Type B pancreatic cell (in vitro differentiated cells): ENCODE data around the gene SMNDC1. TPM values are rescaled to one million over a fixed set of nuclear protein-coding genes. Genes with fewer than 3 reads are reported as not detected.
A peak's percentile ranks its signal among the peaks of the same experiment; 100 is the strongest.

ENCODE experiments used
- DNase-seq: peaks from one replicate; pipeline ENCODE4 v3.0.0; 2021; ENCODE audit warnings: mixed read lengths; ENCODE audit not compliant: unreplicated experiment; ENCODE audit errors: extremely low spot score
- H3K27ac Mint-ChIP-seq: 2 replicates; pipeline ENCODE4 v1.8.0; 2021; ENCODE audit warnings: mild to moderate bottlenecking, mixed read lengths
- H3K27me3 Mint-ChIP-seq: 2 replicates; pipeline ENCODE4 v1.8.0; 2021; ENCODE audit warnings: mixed read lengths
- H3K36me3 Mint-ChIP-seq: 2 replicates; pipeline ENCODE4 v1.8.0; 2021; ENCODE audit warnings: mixed read lengths
- H3K4me1 Mint-ChIP-seq: one replicate; pipeline ENCODE4 v1.8.0; 2021; ENCODE audit warnings: mixed read lengths; ENCODE audit not compliant: unreplicated experiment
- H3K4me3 Mint-ChIP-seq: 2 replicates; pipeline ENCODE4 v1.8.0; 2021; ENCODE audit warnings: mild to moderate bottlenecking, mixed read lengths
- H3K9me3 Mint-ChIP-seq: 2 replicates; pipeline ENCODE4 v1.8.0; 2021; ENCODE audit warnings: mixed read lengths
- total RNA-seq: library from RNA; stranded (reverse); gene quantifications from 2 replicates; pipeline ENCODE4 v1.2.1, GENCODE V29; 2021; ENCODE audit warnings: low replicate concordance
- TF ChIP-seq, protein P1 (sequence below): fragments of 200-600 bp; sonication (generic); conservative IDR thresholded peaks from 2 replicates; pipeline ENCODE4 v1.5.0; 2021; ENCODE audit warnings: antibody characterized with exemption, mild to moderate bottlenecking

Gene SMNDC1
- total RNA-seq, 1 donor from 2014 or later: 35.4 TPM

DNA sequence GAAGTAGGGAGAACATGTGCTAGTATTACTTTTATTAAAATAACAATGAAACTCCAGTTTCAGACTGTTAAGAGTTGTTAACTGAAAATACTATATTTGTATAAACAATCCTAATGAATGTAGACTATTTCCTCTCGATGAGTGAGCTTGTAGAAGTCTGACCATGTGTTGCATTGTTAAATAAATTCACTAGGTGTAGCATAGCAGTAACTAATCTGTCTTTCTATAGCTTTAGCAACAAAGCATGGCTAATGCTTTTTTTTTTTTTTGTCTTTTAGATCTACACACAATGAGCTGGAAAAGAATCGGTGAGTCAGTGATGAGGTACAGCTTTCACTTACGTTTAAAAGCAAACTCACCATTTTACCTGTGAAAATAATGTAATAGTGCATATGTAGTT is 60.2 kb downstream of the SMNDC1 start:
- no peaks in the 10 kb centered on the region for H3K27me3 Mint-ChIP-seq
- no peak overlapping the region for H3K27ac Mint-ChIP-seq
- no peaks in the 10 kb centered on the region for H3K9me3 Mint-ChIP-seq

DNA sequence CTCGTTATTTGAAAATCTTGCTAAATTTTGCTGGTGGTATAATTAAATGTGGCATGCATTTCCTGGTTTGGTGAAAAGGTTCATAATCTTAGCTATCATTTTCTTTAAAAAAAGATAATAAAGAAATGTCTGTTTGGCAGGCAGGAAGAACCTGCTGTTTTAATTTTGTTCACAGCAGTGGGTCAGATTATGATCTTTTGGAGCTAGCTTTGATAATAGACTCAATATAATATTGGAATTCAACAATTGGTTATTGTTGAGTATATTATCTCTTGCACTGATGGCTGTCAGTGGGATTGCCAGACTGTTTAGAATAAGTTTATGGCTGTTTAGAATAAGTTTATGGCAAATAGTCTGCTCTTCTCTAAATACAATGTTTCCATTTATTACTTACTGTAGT is 62.2 kb downstream of the SMNDC1 start:
- Mint-ChIP-seq H3K9me3 (no peaks in the 10 kb centered on the region), H3K27ac (no peak overlapping the region)

More for the DNA sequence above, 60.2 kb downstream of the SMNDC1 start:
- TF ChIP-seq, protein P1, sequence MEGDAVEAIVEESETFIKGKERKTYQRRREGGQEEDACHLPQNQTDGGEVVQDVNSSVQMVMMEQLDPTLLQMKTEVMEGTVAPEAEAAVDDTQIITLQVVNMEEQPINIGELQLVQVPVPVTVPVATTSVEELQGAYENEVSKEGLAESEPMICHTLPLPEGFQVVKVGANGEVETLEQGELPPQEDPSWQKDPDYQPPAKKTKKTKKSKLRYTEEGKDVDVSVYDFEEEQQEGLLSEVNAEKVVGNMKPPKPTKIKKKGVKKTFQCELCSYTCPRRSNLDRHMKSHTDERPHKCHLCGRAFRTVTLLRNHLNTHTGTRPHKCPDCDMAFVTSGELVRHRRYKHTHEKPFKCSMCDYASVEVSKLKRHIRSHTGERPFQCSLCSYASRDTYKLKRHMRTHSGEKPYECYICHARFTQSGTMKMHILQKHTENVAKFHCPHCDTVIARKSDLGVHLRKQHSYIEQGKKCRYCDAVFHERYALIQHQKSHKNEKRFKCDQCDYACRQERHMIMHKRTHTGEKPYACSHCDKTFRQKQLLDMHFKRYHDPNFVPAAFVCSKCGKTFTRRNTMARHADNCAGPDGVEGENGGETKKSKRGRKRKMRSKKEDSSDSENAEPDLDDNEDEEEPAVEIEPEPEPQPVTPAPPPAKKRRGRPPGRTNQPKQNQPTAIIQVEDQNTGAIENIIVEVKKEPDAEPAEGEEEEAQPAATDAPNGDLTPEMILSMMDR: no peak
- DNase-seq: no peak
- H3K36me3 Mint-ChIP-seq: peaks cover 24% of the 10 kb centered on the region
- H3K4me3 Mint-ChIP-seq: no peak overlapping the region
- peaks cover 12% of the 10 kb centered on the region for H3K4me1 Mint-ChIP-seq

DNA sequence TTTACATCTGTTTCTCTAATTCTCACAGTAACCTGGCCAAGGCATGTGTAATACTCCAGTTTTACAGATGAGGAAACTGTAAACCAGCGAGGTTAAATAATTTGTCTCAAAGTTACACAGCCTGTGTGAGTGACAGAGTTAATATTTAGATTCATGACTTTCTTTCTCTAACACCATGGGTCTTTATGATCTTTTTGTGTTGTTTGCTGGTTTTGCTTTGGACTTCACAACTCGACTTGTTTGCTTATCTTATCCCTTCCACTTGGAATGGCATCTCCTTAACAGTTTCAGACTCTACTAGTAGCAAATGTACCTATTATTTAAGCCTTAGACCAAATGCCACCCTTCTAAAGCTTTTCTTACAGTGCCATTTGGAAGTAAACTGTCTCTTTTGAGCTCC is 62.9 kb downstream of the SMNDC1 start:
- no peak for DNase-seq
- Mint-ChIP-seq H3K27me3 (no peaks in the 10 kb centered on the region), H3K4me1 (peaks cover 12% of the 10 kb centered on the region), H3K9me3 (peaks cover 4% of the 10 kb centered on the region), H3K27ac (peak overlapping the region; percentile 8), H3K36me3 (peaks cover 41% of the 10 kb centered on the region), H3K4me3 (no peak overlapping the region)
- TF ChIP-seq, protein P1: no peak

More for the DNA sequence above, 62.2 kb downstream of the SMNDC1 start:
- H3K36me3 Mint-ChIP-seq: peaks cover 35% of the 10 kb centered on the region
- H3K27me3 Mint-ChIP-seq: no peaks in the 10 kb centered on the region
- TF ChIP-seq, protein P1: no peak
- DNase-seq: no peak
- no peak overlapping the region for H3K4me3 Mint-ChIP-seq
- H3K4me1 Mint-ChIP-seq: peaks cover 12% of the 10 kb centered on the region

DNA sequence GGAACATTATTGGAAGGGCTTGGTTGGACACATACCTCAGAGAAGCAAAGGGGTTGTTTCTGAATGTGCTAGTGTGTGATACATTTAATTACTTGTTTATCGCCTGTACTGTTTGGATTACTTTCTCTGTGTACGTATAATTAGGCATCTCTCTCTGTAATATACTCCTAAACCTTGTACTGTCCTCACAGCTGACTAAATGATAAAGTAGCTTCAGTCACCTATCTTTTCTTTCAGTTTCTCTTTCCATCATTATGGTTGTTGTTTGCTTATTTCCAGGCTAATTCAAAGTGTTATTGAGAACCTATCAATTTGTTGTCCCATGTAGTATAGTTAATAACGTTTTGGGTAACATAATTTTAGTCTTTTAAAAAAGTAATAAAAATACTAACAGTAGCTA is 63.3 kb downstream of the SMNDC1 start:
- DNase-seq: no peak
- Mint-ChIP-seq H3K36me3 (peaks cover 39% of the 10 kb centered on the region), H3K27ac (no peak overlapping the region), H3K4me3 (no peak overlapping the region), H3K27me3 (no peaks in the 10 kb centered on the region), H3K9me3 (peaks cover 4% of the 10 kb centered on the region), H3K4me1 (peaks cover 12% of the 10 kb centered on the region)
- TF ChIP-seq, protein P1: no peak

Other genes starting within 250 kb of the SMNDC1 start
- gene MXI1, start 97.3 kb downstream of the SMNDC1 start, total RNA-seq: 17.8 and 34.7 TPM in 2 replicates
- gene DUSP5, start 193.0 kb upstream of the SMNDC1 start, total RNA-seq: 16.3 and 61.6 TPM in 2 replicates